GM23248 (cell line): ENCODE results near the gene AMD1. TPM values are rescaled to one million over a fixed set of nuclear protein-coding genes. Genes with fewer than 3 reads are reported as not detected.
"Not testable (repeated sequence)": the region's sequence is repeated elsewhere in the genome, so short reads cannot be mapped to it uniquely, and the experiment has no call there.

Experiments
- DNase-seq: peaks from one replicate; pipeline ENCODE4 v3.0.0-alpha.2; 2015
- H2AFZ ChIP-seq: fragments of 200-600 bp; sonication (generic); 2 replicates; pipeline ENCODE4 v1.6.1; 2016; ENCODE audit warnings: antibody characterized with exemption
- H3F3A ChIP-seq: fragments of 200-600 bp; sonication (generic); 2 replicates; pipeline ENCODE4 v1.6.1; 2016; ENCODE audit warnings: mild to moderate bottlenecking, antibody characterized with exemption, mixed run types; ENCODE audit not compliant: insufficient read depth
- H3K27ac ChIP-seq: fragments of 200-600 bp; sonication (generic); 2 replicates; pipeline ENCODE4 v1.5.1; 2016; ENCODE audit warnings: mild to moderate bottlenecking
- H3K27me3 ChIP-seq: fragments of 200-600 bp; sonication (generic); replicated peaks from 2 replicates; pipeline ENCODE4 v1.6.1; 2016; ENCODE audit warnings: mild to moderate bottlenecking; ENCODE audit not compliant: insufficient read depth
- H3K36me3 ChIP-seq: fragments of 200-600 bp; sonication (generic); 2 replicates; pipeline ENCODE4 v1.6.1; 2016; ENCODE audit warnings: low read depth, mild to moderate bottlenecking
- H3K4me1 ChIP-seq: fragments of 200-600 bp; sonication (generic); 2 replicates; pipeline ENCODE4 v1.6.1; 2016; ENCODE audit warnings: mild to moderate bottlenecking; ENCODE audit not compliant: insufficient read depth
- H3K4me2 ChIP-seq: fragments of 200-600 bp; sonication (generic); one replicate; pipeline ENCODE4 v1.6.1; 2016; ENCODE audit warnings: mild to moderate bottlenecking; ENCODE audit not compliant: unreplicated experiment
- H3K4me3 ChIP-seq: fragments of 200-600 bp; sonication (generic); 2 replicates; pipeline ENCODE4 v1.5.1; 2016; ENCODE audit warnings: mild to moderate bottlenecking
- H3K79me2 ChIP-seq: fragments of 200-600 bp; sonication (generic); 2 replicates; pipeline ENCODE4 v1.6.1; 2016; ENCODE audit warnings: mild to moderate bottlenecking; ENCODE audit not compliant: insufficient read depth
- H3K9ac ChIP-seq: fragments of 200-600 bp; sonication (generic); 2 replicates; pipeline ENCODE4 v1.6.1; 2016; ENCODE audit warnings: mild to moderate bottlenecking
- H3K9me2 ChIP-seq: fragments of 200-600 bp; sonication (generic); 2 replicates; pipeline ENCODE4 v1.6.1; 2016; ENCODE audit warnings: mixed run types, mild to moderate bottlenecking, moderate library complexity; ENCODE audit not compliant: insufficient read depth
- H3K9me3 ChIP-seq: fragments of 200-600 bp; sonication (generic); one replicate; pipeline ENCODE4 v1.6.1; 2017; ENCODE audit warnings: low read depth
- H4K20me1 ChIP-seq: fragments of 200-600 bp; sonication (generic); 2 replicates; pipeline ENCODE4 v1.6.0; 2016; ENCODE audit not compliant: insufficient read depth
- EZH2 ChIP-seq: fragments of 200-600 bp; sonication (generic); IDR thresholded peaks from 2 replicates; pipeline ENCODE4 v1.6.1; 2018; ENCODE audit warnings: antibody characterized with exemption, mild to moderate bottlenecking; ENCODE audit not compliant: insufficient read depth, poor library complexity, severe bottlenecking
- EZH2phosphoT487 ChIP-seq: fragments of 200-600 bp; sonication (generic); IDR thresholded peaks from 2 replicates; pipeline ENCODE4 v1.6.1; 2018; ENCODE audit warnings: antibody characterized with exemption, moderate library complexity, mild to moderate bottlenecking, low read depth; ENCODE audit not compliant: insufficient read depth
- WGBS, 2 experiments: methylation state at CpG; one replicate each; pipeline ENCODE4 v1.1.6; 2015 to 2017; ENCODE audit warnings: low lambda C conversion rate in 2 of 2, low coverage in 1 of 2; ENCODE audit errors: missing lambda C conversion rate in 2 of 2; 5-methylcytosine and 5-hydroxymethylcytosine counted together
- in situ Hi-C: fragments of 300-500 bp; cut with MboI; formaldehyde crosslinking; loops from 2 replicates; pipeline ENCODE4 v1.15.0; 2020
- polyA plus RNA-seq: library from polyadenylated mRNA; unstranded; fragments of >200 nt; fragmentation: Nextera tagmentation; extraction: Ambion mirVana; gene quantifications from 2 replicates; pipeline ENCODE4 v1.2.1, GENCODE V29; 2016
- total RNA-seq: library from RNA; depleted of rRNA; stranded (reverse); fragments of >200 nt; shearing (Covaris generic); gene quantifications from 2 replicates; pipeline ENCODE4 v1.2.3, GENCODE V29; 2014

The AMD1 gene
- total and polyA plus RNA-seq, 2 experiments from 2014 or later: 39.9 to 63.8 TPM

DNA sequence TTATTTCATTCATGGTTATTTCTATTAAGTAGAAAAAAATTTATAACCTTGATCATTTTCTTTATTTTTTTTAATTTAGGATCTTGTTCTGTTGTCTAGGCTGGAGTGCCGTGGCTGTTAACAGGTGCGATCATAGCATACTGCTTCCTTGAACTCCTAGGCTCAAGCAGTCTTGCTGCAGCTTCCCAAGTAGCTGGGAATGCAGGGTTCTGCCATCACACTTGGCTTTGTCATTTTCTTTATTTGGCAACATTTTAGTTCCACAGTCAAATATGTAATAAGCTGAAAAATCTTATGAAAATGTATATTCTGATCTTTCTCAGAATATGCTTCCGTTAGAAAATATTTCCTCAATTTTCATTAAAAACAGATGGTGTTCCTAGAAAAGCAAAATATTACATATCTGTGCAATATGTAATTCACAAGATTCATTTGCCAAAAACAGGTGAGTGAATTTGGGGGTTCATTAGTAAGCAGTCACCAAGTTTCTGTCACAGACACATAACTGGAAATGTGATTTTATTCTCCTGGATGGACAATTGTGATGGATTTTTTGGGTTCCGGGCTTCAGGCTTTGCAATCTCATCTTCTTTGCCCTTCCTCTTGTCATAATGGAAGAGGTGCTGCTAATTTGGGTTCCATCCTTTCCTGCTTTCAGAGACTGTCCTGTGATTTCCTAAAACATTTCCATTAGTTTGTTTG, 21.5 kb downstream of the AMD1 start:
- Histone ChIP-seq H3K4me2 (no peak overlapping the region), H3K27ac (no peak overlapping the region), H3K27me3 (no peaks in the 10 kb centered on the region), H3K9me2 (no peaks in the 10 kb centered on the region), H3K4me1 (no peaks in the 10 kb centered on the region), H3K9me3 (no peaks in the 10 kb centered on the region), H3K79me2 (peaks cover 41% of the 10 kb centered on the region), H3F3A (peaks cover 7% of the 10 kb centered on the region; the same call in 1 of the 2 replicates), H2AFZ (no peak overlapping the region), H3K4me3 (no peak overlapping the region), H3K36me3 (peaks cover 65% of the 10 kb centered on the region), H4K20me1 (no peaks in the 10 kb centered on the region; the same call in 1 of the 2 replicates), H3K9ac (no peak overlapping the region)
- WGBS, 2 experiments: 97 to 98% methylated on average over 4 of the region's 4 CpGs
- no peak for TF ChIP-seq EZH2phosphoT487
- no peak for TF ChIP-seq EZH2
- in situ Hi-C loops: no loop called here
- no peak for DNase-seq

DNA sequence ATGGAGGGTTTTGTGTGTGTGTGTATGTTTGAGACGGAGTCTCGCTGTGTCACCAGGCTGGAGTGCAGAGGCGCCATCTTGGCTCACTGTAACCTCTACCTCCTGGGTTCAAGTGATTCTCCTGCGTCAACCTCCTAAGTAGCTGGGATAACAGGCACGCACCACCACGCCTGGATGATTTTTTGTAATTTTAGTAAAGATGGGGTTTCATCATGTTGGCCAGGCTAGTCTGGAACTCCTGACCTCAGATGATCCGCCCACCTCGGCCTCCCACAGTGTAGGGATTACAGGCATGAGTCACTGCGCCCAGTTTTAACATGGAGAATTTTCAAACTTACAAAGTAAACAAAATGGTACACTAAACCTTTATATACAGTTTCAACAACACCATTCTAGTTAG, 22.8 kb downstream of the AMD1 start:
- Histone ChIP-seq H3K27me3 (no peaks in the 10 kb centered on the region), H3K27ac (no peak overlapping the region), H3K9me2 (no peaks in the 10 kb centered on the region), H3K9ac (no peak overlapping the region), H3K4me3 (no peak overlapping the region), H3K79me2 (peaks cover 27% of the 10 kb centered on the region), H4K20me1 (no peaks in the 10 kb centered on the region), H3K9me3 (no peaks in the 10 kb centered on the region), H3K4me1 (no peaks in the 10 kb centered on the region), H3K36me3 (peaks cover 51% of the 10 kb centered on the region), H3K4me2 (no peak overlapping the region), H2AFZ (no peak overlapping the region), H3F3A (peaks cover 10% of the 10 kb centered on the region; the same call in 1 of the 2 replicates)
- DNase-seq: no peak
- TF ChIP-seq EZH2phosphoT487 (no peak), EZH2 (no peak)
- in situ Hi-C loops: no loop called here
- 96 to 97% methylated on average over 9 of the region's 9 CpGs for WGBS, 2 experiments

DNA sequence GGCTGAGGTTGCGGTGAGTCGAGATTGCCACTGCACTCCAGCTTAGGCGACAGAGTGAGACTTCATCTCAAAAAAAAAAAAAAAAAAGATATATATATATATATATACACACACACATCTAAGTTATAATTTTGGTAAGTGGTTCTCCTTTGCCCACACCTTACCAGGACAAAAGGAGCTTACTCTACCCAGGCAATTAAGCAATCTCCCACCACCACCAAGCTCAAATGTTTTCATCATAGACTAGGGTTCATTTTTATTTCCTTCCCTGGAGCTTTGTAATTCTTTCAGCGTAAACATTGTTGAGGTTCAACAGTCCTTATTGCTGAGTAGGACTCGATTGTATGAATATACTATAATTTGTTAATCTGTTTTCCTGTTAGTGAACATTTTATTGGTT, 23.5 kb downstream of the AMD1 start:
- Histone ChIP-seq H3K4me3 (no peak overlapping the region), H4K20me1 (no peaks in the 10 kb centered on the region), H3K4me1 (no peaks in the 10 kb centered on the region), H3K4me2 (no peak overlapping the region), H3K9me3 (no peaks in the 10 kb centered on the region), H3F3A (peaks cover 13% of the 10 kb centered on the region; the same call in 1 of the 2 replicates), H3K9ac (no peak overlapping the region), H3K36me3 (peaks cover 44% of the 10 kb centered on the region), H3K27ac (no peak overlapping the region), H2AFZ (no peak overlapping the region), H3K79me2 (peaks cover 21% of the 10 kb centered on the region), H3K9me2 (no peaks in the 10 kb centered on the region), H3K27me3 (no peaks in the 10 kb centered on the region)
- in situ Hi-C loops: no loop called here
- WGBS, 2 experiments: 77 to 81% methylated on average over 5 of the region's 5 CpGs
- TF ChIP-seq EZH2phosphoT487 (no peak), EZH2 (no peak)
- no peak for DNase-seq

DNA sequence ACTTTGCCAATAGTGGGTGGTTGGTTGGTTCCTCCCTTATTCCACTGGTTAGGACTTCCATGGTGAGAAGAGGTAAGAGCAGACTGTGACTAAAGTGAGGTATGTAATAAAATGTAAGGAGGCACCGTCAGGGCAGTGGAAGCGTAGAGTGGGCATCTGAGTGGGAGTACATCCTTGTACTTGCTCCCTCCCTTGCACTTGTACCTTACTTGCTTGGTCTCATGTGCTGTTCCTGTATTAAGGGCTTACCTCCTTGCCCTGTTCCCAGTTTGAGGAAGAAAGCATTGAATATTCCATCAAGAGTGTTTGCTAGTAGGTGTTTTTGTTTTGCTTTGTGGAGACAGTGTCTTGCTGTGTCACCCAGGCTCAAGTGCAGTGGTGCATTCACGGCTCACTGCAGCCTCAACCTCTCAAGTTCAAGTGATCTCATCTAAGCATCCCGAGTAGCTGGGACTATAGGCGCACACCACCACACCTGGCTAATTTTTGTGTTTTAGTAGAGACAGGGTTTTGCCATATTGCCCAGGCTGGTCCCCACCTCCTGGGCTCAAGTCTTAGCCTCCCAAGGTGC, 25.5 kb downstream of the AMD1 start:
- peaks cover 31% of the 10 kb centered on the region for H3K36me3 ChIP-seq
- no peak overlapping the region for H3K27ac ChIP-seq
- TF ChIP-seq EZH2phosphoT487: no peak
- TF ChIP-seq EZH2: no peak
- H3K4me1 ChIP-seq: no peaks in the 10 kb centered on the region
- no peaks in the 10 kb centered on the region for H3K9me2 ChIP-seq
- H3K27me3 ChIP-seq: no peaks in the 10 kb centered on the region
- no peak overlapping the region for H3K4me3 ChIP-seq
- H3F3A ChIP-seq: peaks cover 19% of the 10 kb centered on the region
- H2AFZ ChIP-seq: no peak overlapping the region
- no peaks in the 10 kb centered on the region for H4K20me1 ChIP-seq
- H3K9me3 ChIP-seq: no peaks in the 10 kb centered on the region
- no peak overlapping the region for H3K9ac ChIP-seq
- in situ Hi-C loops: no loop called here
- H3K79me2 ChIP-seq: peaks cover 8% of the 10 kb centered on the region; the same call in 1 of the 2 replicates
- no peak for DNase-seq
- WGBS, 2 experiments: 86 to 88% methylated on average over 5 of the region's 5 CpGs
- no peak overlapping the region for H3K4me2 ChIP-seq

DNA sequence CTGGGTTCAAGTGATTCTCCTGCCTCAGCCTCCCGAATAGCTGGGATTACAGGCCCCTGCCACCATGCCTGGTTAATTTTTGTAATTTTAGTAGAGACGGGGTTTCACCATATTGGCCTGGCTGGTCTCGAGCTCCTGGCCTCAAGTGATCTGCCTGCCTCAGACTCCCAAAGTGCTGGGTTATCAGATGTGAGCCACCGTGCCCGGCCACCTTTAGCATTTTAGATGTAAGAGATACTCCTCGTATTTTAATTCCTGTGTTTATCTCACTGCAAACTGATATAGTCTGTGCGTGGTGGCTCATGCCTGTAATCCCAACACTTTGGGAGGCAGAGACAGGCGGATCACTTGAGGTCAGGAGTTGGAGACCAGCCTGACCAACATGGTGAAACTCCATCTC, 27.0 kb downstream of the AMD1 start:
- H3K27me3 ChIP-seq, H3K27ac ChIP-seq, DNase-seq, H4K20me1 ChIP-seq, in situ Hi-C loops, H3K9me2 ChIP-seq, H3K9me3 ChIP-seq, H3K4me2 ChIP-seq, H3K4me1 ChIP-seq, H2AFZ ChIP-seq, H3K4me3 ChIP-seq, H3K79me2 ChIP-seq, H3K9ac ChIP-seq: not testable (repeated sequence)
- Histone ChIP-seq H3F3A (peaks cover 25% of the 10 kb centered on the region), H3K36me3 (peaks cover 20% of the 10 kb centered on the region)
- 87 to 88% methylated on average over 8 of the region's 8 CpGs for WGBS, 2 experiments
